Measurements from ENCODE around the gene MEIOB.

- TF ChIP-seq POLR2A (IDR thresholded peaks at IDR 0.05; ENCODE audit: low read length) (no peak), GATA1 (IDR thresholded peaks at IDR 0.05; ENCODE audit: low read depth, low read length) (no peak)
These were observed 20.2 kb downstream of the MEIOB start for GRCh38 chr16:1851793-1852192.

Measured in erythroblast (primary cell).